HG03565 (cell line): ENCODE results near the gene AK3.
"Not testable (repeated sequence)": the region's sequence is repeated elsewhere in the genome, so short reads cannot be mapped to it uniquely, and the experiment has no call there.

ENCODE experiments used
- ATAC-seq: cut with Tn5 transposase; IDR thresholded peaks from one replicate; pipeline ENCODE4 v1.9.1; 2021; ENCODE audit warnings: mild to moderate bottlenecking, moderate library complexity; ENCODE audit not compliant: unreplicated experiment

Gene AK3

GRCh38 chr9:4669890-4670289 lies 71.1 kb downstream of the AK3 start:
- no peak for ATAC-seq

GRCh38 chr9:4668604-4669003 lies 72.4 kb downstream of the AK3 start:
- ATAC-seq = no peak

- no peak for ATAC-seq
These were observed 73.3 kb downstream of the AK3 start for GRCh38 chr9:4667681-4668080.

- no peak for ATAC-seq
These were observed 74.8 kb downstream of the AK3 start, which contains the start of gene SPATA6L for GRCh38 chr9:4666042-4666699. Gene SPATA6L (minus strand): TSS chr9:4666480. CDS start chr9:4666250, 230 bp downstream.

- no peak for ATAC-seq
These were observed 75.6 kb downstream of the AK3 start for GRCh38 chr9:4665357-4665756.

- ATAC-seq = no peak
These were observed 77.0 kb downstream of the AK3 start for GRCh38 chr9:4663956-4664355.

GRCh38 chr9:4662989-4663792 lies 77.8 kb downstream of the AK3 start:
- ATAC-seq = no peak

GRCh38 chr9:4662108-4662988 lies 78.7 kb downstream of the AK3 start, which contains the start of gene PLPP6:
Gene PLPP6 (plus strand): TSS chr9:4662294. CDS start chr9:4662376, 82 bp downstream.
- ATAC-seq = peak; percentile 63

- no peak for ATAC-seq
These were observed 79.4 kb downstream of the AK3 start for GRCh38 chr9:4661611-4662010.

GRCh38 chr9:4661165-4661564 lies 79.8 kb downstream of the AK3 start:
- no peak for ATAC-seq

- not testable (repeated sequence) for ATAC-seq
These were observed 80.3 kb downstream of the AK3 start for GRCh38 chr9:4660665-4661064.
